Skin epidermis (tissue), 12 donors: ENCODE data around the gene CERS6.

ENCODE experiments used
- H3K27ac ChIP-seq, 21 experiments: fragments of 200-600 bp; sonication (generic) in 11 of 21; one replicate each; pipeline ENCODE4 v1.5.0; 2020; ENCODE audit warnings: mild to moderate bottlenecking in 3 of 21, inconsistent platforms in 2 of 21, moderate library complexity in 2 of 21
- H3K4me3 ChIP-seq, 7 experiments: fragments of 200-600 bp; sonication (generic) in 2 of 7; one replicate each; pipeline ENCODE4 v1.5.0; 2020; ENCODE audit warnings: inconsistent platforms in 2 of 7, mild to moderate bottlenecking in 2 of 7, moderate library complexity in 1 of 7

CERS6 gene

DNA sequence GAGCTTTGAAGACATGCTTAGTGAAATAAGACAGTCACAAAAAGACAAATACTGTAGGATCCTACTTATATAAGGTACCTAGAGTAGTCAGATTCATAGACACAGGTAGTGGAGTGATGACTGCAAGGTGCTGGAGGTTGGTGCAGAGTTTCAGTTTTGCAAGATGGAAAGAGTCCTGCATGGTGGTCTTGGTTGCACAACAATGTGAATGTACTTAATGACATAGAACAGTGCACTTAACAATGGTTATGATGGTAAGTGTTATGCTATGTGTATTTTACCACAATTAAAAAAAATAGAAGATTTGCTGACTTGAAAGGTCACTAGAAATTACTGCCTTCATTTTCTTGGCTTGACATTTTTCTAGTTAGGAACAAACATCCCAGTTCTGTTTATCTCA lies 9.5 kb downstream of the CERS6 start:
- Histone ChIP-seq H3K27ac (no peak overlapping the region), H3K4me3 (no peak overlapping the region)

- Histone ChIP-seq H3K4me3 (no peak overlapping the region), H3K27ac (no peak overlapping the region)
Measured at GRCh38 chr2:168466190-168466737, 10.2 kb downstream of the CERS6 start.

- Histone ChIP-seq H3K27ac (peak overlapping the region in 1 of 21 experiments; percentile 12), H3K4me3 (no peak overlapping the region)
Measured at GRCh38 chr2:168466834-168467565, 10.9 kb downstream of the CERS6 start.

DNA sequence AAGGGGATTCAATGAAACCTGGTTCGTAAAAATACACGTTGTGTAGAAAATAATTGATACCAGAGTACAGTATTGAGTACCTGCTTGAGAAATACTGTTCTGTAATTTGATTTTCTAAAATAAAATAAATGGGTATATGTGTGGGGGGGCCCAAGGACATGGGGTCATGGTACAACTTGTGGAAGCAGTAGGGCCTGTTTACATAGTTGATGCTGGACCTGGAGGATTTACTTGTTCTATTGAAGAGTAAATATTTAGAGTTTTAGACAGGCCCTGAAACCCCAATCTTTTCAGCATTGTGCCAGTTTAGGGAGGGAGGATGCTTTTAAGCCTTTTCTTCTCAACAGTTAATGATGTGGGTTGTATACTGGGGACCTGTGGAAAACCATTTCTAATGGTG lies 11.7 kb downstream of the CERS6 start:
- H3K27ac ChIP-seq, result no peak overlapping the region
- H3K4me3 ChIP-seq, result no peak overlapping the region

DNA sequence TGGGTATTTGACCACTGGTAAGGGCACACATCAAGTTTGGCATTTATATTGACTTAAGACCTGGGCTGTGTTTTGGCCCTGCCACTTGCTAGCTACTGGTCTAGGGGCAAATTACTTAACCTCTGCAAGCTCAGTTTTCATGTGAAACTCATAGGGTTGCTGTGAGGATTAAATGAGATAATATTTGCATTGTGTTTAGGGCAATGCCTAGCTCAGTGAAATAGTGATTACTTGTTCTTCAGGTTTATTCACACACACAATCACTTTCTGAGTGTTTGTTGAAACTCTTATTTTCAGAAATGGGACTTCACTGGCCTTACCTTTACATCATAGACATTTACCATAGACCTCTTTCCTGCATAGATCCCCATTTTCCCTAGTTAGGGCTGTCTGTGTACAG lies 12.3 kb downstream of the CERS6 start:
- no peak overlapping the region for H3K4me3 ChIP-seq
- no peak overlapping the region for H3K27ac ChIP-seq

DNA sequence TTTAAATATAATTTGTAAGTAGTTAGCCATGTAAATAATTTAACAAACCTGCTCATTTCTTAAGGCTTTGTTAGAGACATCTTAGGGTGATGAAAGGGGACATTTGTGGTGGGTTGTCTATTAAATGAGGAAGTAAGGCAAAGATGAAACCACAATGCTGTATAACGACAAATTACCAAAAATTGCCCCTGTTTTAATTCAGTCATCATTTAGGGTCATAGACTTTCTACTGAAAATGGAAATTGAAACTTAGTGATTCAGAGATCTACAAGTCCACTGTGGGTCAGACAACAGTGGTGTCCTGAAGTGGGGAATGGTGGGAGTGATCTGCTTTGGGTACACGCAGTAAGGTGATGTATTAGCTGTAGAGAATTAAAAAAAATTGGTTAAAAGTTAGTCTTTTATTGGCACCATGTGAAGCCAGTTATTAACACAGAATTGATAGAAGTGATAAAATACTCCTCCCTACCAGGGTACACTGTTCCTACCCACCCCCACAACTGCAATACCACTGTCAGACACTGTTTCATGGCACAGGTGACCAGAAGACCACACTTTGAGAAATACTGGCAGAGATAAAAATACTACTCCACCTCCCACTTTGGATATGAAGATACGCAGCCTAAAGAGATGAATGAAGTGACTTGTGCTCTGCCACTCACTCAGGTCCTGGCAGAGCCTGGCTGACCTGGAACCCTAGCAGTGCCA lies 13.4 kb downstream of the CERS6 start:
- Histone ChIP-seq H3K27ac (no peak overlapping the region), H3K4me3 (no peak overlapping the region)

DNA sequence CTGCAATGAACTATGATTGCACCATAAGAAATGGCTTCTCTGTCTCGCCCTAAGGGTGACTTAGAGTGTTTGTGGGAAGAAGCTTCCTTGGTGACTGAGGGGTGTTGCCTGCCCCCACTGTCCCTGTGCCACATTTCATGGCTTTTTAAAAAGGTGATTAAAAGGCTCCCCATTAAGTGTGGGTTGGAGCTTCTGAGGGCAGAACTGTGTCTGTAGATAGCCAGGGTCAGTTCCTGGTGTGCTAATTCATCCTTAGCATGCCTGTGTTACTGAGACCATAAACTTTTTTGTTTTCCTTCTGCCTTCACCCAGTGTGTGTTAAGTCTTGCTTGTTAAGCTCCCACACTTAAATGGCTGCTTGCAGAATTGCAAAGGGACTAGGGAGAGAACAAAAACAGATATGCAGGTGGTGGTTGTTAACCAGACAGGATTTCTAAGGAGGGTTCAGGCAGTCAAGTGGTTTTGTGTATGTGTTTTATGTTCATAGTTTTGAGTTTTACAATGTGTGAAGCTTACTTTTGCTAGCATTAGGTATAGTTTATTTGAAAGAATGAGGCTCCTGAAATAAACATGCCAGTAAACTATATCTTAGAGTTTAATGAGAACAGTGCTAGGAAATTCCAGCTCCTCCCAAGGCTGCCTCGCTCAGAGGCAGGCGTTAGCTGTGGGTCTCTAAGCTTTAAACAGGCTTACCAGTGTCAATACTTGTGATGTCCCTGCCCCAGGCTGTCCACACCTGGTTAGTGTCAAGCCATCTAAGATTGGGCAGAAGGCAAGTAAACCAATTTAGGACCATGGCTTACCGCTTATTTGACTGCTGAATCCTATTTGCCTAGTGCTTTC lies 14.5 kb downstream of the CERS6 start:
- Histone ChIP-seq H3K27ac (no peak overlapping the region), H3K4me3 (no peak overlapping the region)

DNA sequence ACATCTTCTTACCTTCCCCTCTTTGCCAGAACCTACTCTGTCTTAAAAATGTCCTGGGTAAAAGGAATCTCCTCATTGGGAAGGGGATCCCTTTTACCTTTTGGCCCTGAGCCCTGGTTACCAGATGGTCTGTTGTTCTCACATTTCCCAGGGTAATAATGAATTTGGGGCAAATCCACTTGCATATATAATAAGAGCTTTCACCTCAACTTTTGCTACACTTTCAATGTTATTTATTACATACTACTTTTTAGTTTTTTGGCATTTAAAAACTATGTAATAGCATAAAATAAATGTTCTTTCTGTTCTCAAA lies 15.0 kb downstream of the CERS6 start:
- H3K4me3 ChIP-seq, result no peak overlapping the region
- no peak overlapping the region for H3K27ac ChIP-seq

- H3K4me3 ChIP-seq, result no peak overlapping the region
Measured at GRCh38 chr2:168475636-168476035, 19.6 kb downstream of the CERS6 start.

DNA sequence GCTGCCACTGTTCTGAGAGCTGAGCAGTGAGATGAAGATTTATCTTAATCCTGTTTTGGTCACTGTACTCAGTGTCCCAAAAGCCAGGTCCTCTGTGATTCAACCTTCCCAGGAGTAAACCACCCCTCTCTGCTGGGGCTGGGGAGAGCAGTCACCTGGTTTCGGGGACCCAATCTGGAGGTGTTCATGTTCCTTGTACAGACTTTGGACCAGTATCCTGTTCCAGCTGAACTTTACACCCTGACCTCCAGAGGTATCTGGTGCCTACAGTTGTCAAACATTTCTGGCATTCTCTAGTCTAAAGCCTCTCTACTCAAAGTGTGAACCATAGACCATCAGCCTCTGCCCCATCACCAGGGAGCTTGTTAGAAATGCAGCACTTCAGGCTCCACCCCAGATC lies 22.1 kb downstream of the CERS6 start:
- H3K4me3 ChIP-seq, result no peak overlapping the region
- H3K27ac ChIP-seq, result no peak overlapping the region

More at GRCh38 chr2:168475636-168476035, 19.6 kb downstream of the CERS6 start:
- no peak overlapping the region for H3K27ac ChIP-seq

DNA sequence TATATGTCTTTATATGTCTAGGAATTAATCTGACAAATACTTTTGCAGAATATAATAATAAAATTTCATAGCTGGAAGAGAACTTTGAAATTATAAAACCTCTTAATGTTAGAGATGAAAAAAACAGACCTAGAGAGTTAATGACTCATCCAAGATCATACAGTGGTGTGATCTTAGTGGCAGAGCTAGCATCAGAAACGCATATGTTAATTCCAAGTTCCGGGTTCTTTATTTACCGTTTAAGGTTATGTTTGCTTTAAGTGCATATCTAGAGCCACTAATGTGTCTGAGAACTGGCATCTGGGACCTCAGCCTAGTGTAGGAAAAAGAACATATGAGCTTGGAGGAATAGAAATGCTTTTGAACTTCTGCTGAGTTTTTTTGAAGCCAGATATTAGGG lies 24.3 kb downstream of the CERS6 start:
- Histone ChIP-seq H3K27ac (no peak overlapping the region), H3K4me3 (no peak overlapping the region)

- no peak overlapping the region for H3K27ac ChIP-seq
Measured at GRCh38 chr2:168480825-168481585, 24.9 kb downstream of the CERS6 start.

DNA sequence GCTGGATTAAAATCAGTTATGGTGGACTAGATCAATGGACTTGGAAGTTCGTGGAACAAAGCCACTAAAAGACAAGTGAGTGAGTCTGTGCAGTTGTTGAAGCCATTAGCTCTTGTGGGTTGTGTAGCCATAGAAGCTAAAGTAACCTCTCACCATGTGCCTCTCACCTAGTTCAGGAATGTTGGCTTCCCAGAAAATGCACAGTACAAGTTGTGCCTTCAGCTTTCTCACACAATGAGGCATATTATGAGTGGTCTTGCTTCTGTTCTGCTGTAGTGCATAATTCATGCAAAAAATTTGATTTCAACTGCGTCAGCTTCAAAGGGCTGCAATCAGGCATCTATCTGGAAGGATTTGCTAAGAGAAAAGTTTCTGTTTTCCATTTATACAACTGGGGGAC lies 26.2 kb downstream of the CERS6 start:
- H3K4me3 ChIP-seq, result no peak overlapping the region
- H3K27ac ChIP-seq, result no peak overlapping the region

More at GRCh38 chr2:168480825-168481585, 24.9 kb downstream of the CERS6 start:
- H3K4me3 ChIP-seq, result no peak overlapping the region

- Histone ChIP-seq H3K4me3 (no peak overlapping the region), H3K27ac (no peak overlapping the region)
Measured at GRCh38 chr2:168482952-168483831, 27.1 kb downstream of the CERS6 start.

DNA sequence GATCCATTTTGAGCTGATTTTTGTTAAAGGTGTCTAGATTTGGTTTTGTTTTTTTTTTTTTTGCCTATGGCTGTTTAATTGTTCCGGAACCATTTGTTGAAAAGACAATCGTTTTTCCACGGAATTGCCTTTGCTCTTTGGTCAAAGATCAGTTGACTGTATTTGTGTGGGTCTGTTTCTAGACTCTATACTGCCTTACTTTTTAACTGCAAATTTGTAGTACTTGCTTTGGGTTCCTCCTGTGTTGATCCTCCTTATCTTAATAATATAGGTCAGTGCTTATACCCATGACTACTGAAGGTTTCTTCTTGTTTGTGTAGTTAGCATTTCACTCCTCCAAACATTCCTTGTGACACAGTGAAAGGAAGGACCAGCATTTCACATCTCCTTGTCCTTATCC lies 30.4 kb downstream of the CERS6 start:
- Histone ChIP-seq H3K27ac (no peak overlapping the region), H3K4me3 (no peak overlapping the region)

DNA sequence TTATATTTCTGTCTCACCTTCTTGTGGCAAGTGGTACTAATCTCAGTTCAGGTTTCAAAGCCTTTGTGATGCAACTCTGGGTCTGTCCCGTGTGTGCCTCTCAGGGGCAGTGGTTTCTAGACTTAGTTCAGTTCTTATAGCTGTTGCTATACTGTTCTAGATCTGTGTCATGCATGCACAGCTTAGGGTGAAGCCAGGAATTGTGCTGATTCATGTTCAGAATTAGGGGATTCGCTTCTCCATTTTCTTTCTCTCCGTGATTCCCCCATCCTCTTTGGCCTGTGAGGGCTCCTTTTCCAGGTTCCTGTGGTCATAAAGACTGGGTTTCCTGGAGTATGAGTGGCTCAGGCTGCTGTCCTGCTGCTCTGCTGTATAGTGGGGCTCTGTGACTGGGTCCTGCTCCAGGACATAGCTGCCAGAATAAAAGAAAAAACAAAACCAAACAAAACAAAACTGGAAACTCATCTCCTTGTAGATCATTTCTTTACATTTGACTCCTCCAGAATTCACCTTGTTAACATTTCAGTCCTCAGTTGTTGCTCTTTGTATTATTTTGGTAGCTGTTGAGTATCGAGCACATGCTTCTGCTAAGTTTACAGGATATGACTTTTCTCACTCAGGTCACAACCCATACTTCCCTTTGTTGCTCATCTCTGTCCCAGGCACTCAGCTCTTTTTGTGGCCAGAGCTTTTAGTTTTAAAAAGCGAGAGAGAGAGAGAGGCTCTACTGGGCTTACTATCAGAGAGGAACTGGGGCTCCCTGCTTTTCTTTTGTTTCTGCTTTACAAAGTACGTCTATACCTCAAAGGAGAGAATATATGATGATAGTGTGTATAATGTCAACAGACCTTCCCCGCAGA lies 34.2 kb downstream of the CERS6 start:
- Histone ChIP-seq H3K4me3 (peak overlapping the region in 1 of 7 experiments; percentile 5), H3K27ac (peak overlapping the region in 12 of 21 experiments; percentile 2 to 56 (median 34))

DNA sequence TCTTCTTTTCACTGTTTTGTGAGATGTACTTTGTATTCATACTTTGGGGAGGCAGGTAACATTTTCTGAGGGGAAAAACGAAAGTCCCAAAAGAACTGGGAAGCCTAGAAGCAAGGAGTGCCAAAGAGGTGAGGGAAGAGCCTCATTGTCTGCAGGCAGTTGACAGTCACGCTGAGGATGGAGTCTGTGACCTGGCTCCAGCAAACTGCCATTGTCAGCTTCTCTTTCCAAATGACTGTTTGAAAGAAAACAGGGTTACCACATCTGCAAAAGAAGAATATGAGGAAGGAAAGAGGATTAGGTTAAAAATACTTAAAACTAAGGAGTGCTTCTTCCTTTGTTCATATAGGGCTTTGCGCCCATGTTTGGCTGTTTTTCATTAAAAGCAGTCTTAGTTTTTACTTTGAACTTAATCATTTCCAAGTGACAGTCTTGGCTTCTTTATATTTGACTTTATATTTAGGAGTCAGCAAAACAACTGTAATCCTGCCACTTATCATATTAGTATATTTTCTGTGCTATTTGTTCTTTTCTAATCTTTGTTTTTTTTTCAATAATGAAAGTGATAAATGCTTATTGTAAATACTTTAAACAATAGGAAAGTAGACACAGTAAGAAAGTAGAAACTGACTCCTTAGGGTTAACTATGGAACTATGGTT lies 35.0 kb downstream of the CERS6 start:
- peak overlapping the region in 10 of 21 experiments; percentile 3 to 56 (median 39) for H3K27ac ChIP-seq
- no peak overlapping the region for H3K4me3 ChIP-seq
